ENCODE data around the gene RDM1.

Gene RDM1

DNA sequence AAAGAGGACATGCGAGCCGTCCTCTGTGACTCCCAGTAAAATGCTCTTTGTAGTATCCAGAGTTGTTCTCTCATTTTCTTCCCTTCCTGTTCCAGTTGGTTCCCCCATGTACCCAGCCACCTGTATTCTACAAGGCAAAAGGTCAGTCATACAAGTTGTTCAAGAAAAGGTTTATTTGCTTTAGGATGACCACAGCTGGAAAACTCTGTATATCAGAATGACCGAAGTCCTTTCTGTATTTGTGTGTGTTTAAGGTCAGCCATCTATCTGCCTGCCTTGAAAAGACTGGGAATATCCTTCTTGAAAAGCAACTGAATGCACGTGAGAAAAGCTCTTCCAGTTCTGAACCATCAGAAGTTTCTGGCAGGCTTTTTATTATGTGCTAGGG is 42.4 kb upstream of the RDM1 start:
- TF ChIP-seq, protein P1, sequence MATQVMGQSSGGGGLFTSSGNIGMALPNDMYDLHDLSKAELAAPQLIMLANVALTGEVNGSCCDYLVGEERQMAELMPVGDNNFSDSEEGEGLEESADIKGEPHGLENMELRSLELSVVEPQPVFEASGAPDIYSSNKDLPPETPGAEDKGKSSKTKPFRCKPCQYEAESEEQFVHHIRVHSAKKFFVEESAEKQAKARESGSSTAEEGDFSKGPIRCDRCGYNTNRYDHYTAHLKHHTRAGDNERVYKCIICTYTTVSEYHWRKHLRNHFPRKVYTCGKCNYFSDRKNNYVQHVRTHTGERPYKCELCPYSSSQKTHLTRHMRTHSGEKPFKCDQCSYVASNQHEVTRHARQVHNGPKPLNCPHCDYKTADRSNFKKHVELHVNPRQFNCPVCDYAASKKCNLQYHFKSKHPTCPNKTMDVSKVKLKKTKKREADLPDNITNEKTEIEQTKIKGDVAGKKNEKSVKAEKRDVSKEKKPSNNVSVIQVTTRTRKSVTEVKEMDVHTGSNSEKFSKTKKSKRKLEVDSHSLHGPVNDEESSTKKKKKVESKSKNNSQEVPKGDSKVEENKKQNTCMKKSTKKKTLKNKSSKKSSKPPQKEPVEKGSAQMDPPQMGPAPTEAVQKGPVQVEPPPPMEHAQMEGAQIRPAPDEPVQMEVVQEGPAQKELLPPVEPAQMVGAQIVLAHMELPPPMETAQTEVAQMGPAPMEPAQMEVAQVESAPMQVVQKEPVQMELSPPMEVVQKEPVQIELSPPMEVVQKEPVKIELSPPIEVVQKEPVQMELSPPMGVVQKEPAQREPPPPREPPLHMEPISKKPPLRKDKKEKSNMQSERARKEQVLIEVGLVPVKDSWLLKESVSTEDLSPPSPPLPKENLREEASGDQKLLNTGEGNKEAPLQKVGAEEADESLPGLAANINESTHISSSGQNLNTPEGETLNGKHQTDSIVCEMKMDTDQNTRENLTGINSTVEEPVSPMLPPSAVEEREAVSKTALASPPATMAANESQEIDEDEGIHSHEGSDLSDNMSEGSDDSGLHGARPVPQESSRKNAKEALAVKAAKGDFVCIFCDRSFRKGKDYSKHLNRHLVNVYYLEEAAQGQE (IDR thresholded peaks at IDR 0.05; ENCODE audit: low read depth) = no peak
- TF ChIP-seq CREB1 (IDR thresholded peaks at IDR 0.05; ENCODE audit: low read depth) = no peak
- TF ChIP-seq TCF12 (IDR thresholded peaks at IDR 0.05; ENCODE audit: low read depth) = no peak
- TF ChIP-seq YY1 (IDR thresholded peaks at IDR 0.05; ENCODE audit: low read depth) = no peak
- no peak for TF ChIP-seq TEAD4 (IDR thresholded peaks at IDR 0.05)
- TF ChIP-seq, protein P2, sequence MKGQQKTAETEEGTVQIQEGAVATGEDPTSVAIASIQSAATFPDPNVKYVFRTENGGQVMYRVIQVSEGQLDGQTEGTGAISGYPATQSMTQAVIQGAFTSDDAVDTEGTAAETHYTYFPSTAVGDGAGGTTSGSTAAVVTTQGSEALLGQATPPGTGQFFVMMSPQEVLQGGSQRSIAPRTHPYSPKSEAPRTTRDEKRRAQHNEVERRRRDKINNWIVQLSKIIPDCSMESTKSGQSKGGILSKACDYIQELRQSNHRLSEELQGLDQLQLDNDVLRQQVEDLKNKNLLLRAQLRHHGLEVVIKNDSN (IDR thresholded peaks at IDR 0.05) = no peak
- no peak for TF ChIP-seq CEBPB (IDR thresholded peaks at IDR 0.05)
- no peak for TF ChIP-seq RAD21 (IDR thresholded peaks at IDR 0.05; ENCODE audit: low read depth)
- no peak for TF ChIP-seq EP300 (IDR thresholded peaks at IDR 0.05; ENCODE audit: borderline replicate concordance)
- no peak for TF ChIP-seq FOXM1 (IDR thresholded peaks at IDR 0.05; ENCODE audit: borderline replicate concordance, low read depth)
- no peak for TF ChIP-seq EGR1 (IDR thresholded peaks at IDR 0.05)
- no peak for TF ChIP-seq TAF1 (IDR thresholded peaks at IDR 0.05; ENCODE audit: low read depth)
- TF ChIP-seq, protein P3, sequence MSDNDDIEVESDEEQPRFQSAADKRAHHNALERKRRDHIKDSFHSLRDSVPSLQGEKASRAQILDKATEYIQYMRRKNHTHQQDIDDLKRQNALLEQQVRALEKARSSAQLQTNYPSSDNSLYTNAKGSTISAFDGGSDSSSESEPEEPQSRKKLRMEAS (IDR thresholded peaks at IDR 0.05) = no peak
- TF ChIP-seq NFIC (IDR thresholded peaks at IDR 0.05) = no peak
- no peak for TF ChIP-seq ZBTB7A (IDR thresholded peaks at IDR 0.05; ENCODE audit: low read depth)

DNA sequence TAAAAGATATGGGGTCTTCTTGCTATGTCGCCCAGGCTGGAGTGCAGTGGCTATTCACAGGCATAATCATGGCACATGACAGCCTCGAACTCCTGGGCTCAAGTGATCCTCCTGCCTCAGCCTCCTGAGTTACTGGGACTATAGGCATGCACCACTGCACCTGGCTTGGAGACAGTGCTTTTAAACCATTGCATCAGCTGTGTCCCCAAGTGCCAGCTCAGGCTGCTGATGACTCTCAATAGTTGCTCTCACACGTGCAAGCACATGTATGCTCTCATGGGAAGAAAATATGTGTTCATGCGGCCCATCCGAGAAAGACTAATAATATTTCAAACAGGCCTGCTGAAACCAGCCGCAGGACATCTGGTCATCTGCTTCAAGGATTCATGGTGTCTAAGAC is 42.0 kb upstream of the RDM1 start:
- TF ChIP-seq CEBPB (IDR thresholded peaks at IDR 0.05) = no peak
- TF ChIP-seq, protein P1 (IDR thresholded peaks at IDR 0.05; ENCODE audit: low read depth) = no peak
- TF ChIP-seq FOXM1 (IDR thresholded peaks at IDR 0.05; ENCODE audit: borderline replicate concordance, low read depth) = no peak
- TF ChIP-seq, protein P3 (IDR thresholded peaks at IDR 0.05) = no peak
- TF ChIP-seq EP300 (IDR thresholded peaks at IDR 0.05; ENCODE audit: borderline replicate concordance) = no peak

DNA sequence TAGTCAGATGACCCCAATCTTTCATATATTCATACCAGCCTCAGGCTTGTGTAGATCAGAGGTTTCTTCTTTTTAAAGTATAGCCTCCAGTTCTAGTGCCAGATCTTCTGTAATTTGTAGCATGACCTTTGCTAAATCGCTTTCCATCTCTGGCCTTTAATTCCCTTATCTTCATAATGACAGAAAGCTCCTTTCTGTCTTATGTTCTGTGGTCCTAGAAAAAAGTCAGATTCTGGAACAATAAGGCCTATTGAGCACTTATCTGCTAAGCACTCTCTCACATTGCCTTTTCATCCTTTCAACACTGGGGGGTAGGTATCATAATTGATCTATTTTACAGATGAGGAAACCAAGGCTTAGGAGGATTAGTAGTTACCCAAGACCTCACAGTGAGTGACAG is 41.5 kb upstream of the RDM1 start:
- TF ChIP-seq FOXM1 (IDR thresholded peaks at IDR 0.05; ENCODE audit: borderline replicate concordance, low read depth) (no peak), EGR1 (IDR thresholded peaks at IDR 0.05) (no peak), CEBPB (IDR thresholded peaks at IDR 0.05) (no peak), EP300 (IDR thresholded peaks at IDR 0.05; ENCODE audit: borderline replicate concordance) (no peak), TEAD4 (IDR thresholded peaks at IDR 0.05) (no peak), TCF12 (IDR thresholded peaks at IDR 0.05; ENCODE audit: low read depth) (no peak)

DNA sequence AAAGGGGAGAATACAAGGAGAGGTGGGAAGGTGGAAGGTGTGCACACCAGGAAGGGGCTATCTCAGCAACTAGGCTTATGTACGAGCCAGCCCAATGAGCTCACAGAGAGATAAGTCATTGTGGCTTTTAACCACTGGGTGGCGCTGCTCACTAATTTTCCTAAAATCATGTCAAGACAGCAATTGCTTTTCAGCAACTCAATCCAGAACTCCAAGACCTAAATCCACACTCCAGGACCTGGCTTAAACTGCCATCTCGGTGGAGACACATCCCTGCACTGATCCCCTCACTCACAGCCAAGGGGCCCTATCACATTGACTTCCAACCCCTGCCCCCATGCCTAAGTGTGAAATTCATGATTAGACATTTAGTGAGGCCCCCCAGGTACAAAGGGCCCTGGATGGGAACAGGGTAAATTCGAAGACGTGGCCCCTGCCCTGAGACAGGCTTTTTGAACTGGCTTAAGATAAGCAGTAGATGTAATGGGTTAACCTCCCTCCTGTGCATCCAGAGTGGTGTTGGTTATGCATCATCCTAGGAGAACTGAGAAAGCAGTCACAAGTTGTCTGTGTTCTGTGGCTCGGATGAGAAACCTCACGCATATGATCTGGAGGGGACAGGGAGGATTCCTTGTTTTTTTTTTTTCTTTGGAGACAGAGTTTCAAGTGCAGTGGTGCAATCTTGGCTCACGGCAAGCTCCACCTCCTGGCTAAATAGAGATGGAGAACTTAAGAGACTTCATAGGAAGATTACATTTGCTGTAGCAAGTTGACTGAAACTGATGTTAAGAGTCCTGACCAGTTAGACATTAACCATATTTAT is 39.2 kb upstream of the RDM1 start:
- TF ChIP-seq TAF1 (IDR thresholded peaks at IDR 0.05; ENCODE audit: low read depth) = no peak
- peak; percentile 90 for TF ChIP-seq RAD21 (IDR thresholded peaks at IDR 0.05; ENCODE audit: low read depth)

DNA sequence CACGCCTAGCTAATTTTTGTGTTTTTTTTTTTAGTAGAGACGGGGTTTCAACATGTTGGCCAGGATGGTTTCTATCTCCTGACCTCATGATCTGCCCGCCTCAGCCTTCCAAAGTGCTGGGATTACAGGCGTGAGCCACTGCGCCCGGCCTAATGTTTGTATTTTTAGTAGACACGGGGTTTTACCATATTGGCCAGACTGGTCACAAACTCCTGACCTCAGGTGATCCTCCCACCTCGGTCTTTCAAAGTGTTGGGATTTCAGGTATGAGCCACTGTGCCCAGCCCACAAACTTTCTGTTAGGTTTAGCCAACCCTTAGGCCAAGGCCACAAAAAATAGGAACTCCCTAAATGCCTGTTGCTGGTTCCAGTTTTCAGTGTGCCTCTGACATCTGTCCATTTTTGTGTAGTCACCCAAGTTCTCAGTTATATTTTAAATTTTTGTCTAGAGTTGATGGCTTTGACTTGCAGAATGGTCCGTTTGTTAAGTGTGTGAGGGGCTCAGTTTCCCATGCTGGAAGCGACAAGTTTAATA is 38.0 kb upstream of the RDM1 start:
- TF ChIP-seq, protein P2 (IDR thresholded peaks at IDR 0.05) = no peak

DNA sequence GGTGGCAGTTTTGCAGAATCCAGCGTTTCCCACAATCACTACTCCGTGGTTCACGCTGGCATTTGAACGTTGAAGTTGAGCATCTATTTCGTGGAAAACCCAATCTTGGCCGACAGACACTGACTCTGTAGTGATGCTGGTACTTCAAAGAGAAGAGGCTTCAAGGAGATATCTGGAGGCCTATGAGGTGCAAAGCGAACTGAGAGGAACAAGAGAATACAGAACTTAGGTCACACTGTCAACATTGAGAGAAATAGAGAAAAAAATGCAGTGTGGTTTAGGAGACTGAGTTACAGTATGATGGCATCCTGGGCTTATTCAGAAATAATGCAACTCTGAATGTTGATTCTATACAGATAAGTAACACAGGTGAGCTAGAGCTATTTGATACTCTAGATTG is 34.7 kb upstream of the RDM1 start:
- TF ChIP-seq, protein P2 (IDR thresholded peaks at IDR 0.05) = no peak
- no peak for TF ChIP-seq ZBTB7A (IDR thresholded peaks at IDR 0.05; ENCODE audit: low read depth)
- no peak for TF ChIP-seq EP300 (IDR thresholded peaks at IDR 0.05; ENCODE audit: borderline replicate concordance)

All from Ishikawa (cell line).